HL-60 (cell line): ENCODE measurements around the gene TMEM222.
A peak's percentile ranks its signal among the peaks of the same experiment; 100 is the strongest.

ENCODE experiments used
- DNase-seq, 2 experiments: peaks; one replicate each; pipeline ENCODE4 v3.0.0-alpha.2; 2010 to 2020; ENCODE audit warnings: low read depth in 1 of 2, low spot score in 1 of 2
- H3K27ac ChIP-seq: fragments of 250-450 bp; sonication (Bioruptor Pico); replicated peaks from 2 replicates; pipeline ENCODE4 v1.5.1; 2020; ENCODE audit warnings: mild to moderate bottlenecking, moderate library complexity
- H3K27me3 ChIP-seq: fragments of 250-450 bp; sonication (Bioruptor Pico); 2 replicates; pipeline ENCODE4 v1.5.1; 2021; ENCODE audit warnings: mild to moderate bottlenecking, moderate library complexity; ENCODE audit not compliant: insufficient read depth, poor library complexity, severe bottlenecking
- H3K4me3 ChIP-seq: replicated peaks from 2 replicates; pipeline ENCODE4 v1.5.1; 2011; ENCODE audit warnings: mild to moderate bottlenecking, control low read depth, low read length; ENCODE audit not compliant: insufficient read depth
- CTCF ChIP-seq: IDR thresholded peaks from one replicate; pipeline ENCODE4 v1.5.1; 2011; ENCODE audit warnings: low read length, control low read depth, inconsistent platforms; ENCODE audit not compliant: insufficient read depth
- GABPA ChIP-seq: IDR thresholded peaks from 2 replicates; pipeline ENCODE4 v1.6.1; 2012; ENCODE audit warnings: low read depth
- POLR2AphosphoS5 ChIP-seq: IDR thresholded peaks from 2 replicates; pipeline ENCODE4 v1.6.1; 2012; ENCODE audit warnings: low read depth
- REST ChIP-seq: IDR thresholded peaks from 2 replicates; pipeline ENCODE4 v1.6.1; 2012; ENCODE audit warnings: low read depth; ENCODE audit not compliant: insufficient replicate concordance
- SPI1 ChIP-seq: IDR thresholded peaks from 2 replicates; pipeline ENCODE4 v1.6.1; 2012; ENCODE audit warnings: low read depth, mild to moderate bottlenecking, borderline replicate concordance

Gene TMEM222

GRCh38 chr1:27332536-27333281 is 10.7 kb downstream of the TMEM222 start:
- TF ChIP-seq CTCF (peak; percentile 70), POLR2AphosphoS5 (no peak), SPI1 (no peak), GABPA (no peak)
- no peaks in the 10 kb centered on the region for H3K27me3 ChIP-seq
- peak in 1 of 2 experiments; percentile 54 for DNase-seq
- H3K27ac ChIP-seq, result no peak overlapping the region
- H3K4me3 ChIP-seq, result no peak overlapping the region

- no peak for TF ChIP-seq GABPA
- TF ChIP-seq POLR2AphosphoS5, result peak; percentile 25; the same call in 1 of the 2 replicates
- no peak for DNase-seq
- Histone ChIP-seq H3K27me3 (no peaks in the 10 kb centered on the region), H3K27ac (no peak overlapping the region), H3K4me3 (no peak overlapping the region)
Measured at GRCh38 chr1:27333717-27334279, 11.8 kb downstream of the TMEM222 start.

GRCh38 chr1:27335506-27336422 is 13.8 kb downstream of the TMEM222 start:
- Histone ChIP-seq H3K27me3 (no peaks in the 10 kb centered on the region), H3K4me3 (no peak overlapping the region), H3K27ac (no peak overlapping the region)
- TF ChIP-seq SPI1 (no peak), REST (no peak), CTCF (no peak), POLR2AphosphoS5 (no peak), GABPA (no peak)
- DNase-seq, result no peak

- no peak overlapping the region for H3K27ac ChIP-seq
- TF ChIP-seq CTCF (no peak), REST (no peak), POLR2AphosphoS5 (no peak)
- H3K27me3 ChIP-seq, result no peaks in the 10 kb centered on the region
- H3K4me3 ChIP-seq, result no peak overlapping the region
- DNase-seq, result no peak
Measured at GRCh38 chr1:27336756-27337155, 14.8 kb downstream of the TMEM222 start.
